Measurements from ENCODE around the gene DIPK1A. TPM values are rescaled to one million over a fixed set of nuclear protein-coding genes. Genes with fewer than 3 reads are reported as not detected.

Gene DIPK1A
- total RNA-seq, 1 experiment from 2014 or later: 10.5 TPM

GRCh38 chr1:92883297-92883696 lies 78.0 kb downstream of the DIPK1A start:
- no peaks in the 10 kb centered on the region for H3K36me3 ChIP-seq (ENCODE audit: low read depth)
- H2AFZ ChIP-seq: no peak overlapping the region
- DNase-seq: no peak
- H4K20me1 ChIP-seq (ENCODE audit: insufficient read depth): no peaks in the 10 kb centered on the region; the same call in 1 of the 2 replicates
- intact Hi-C loops (cut with micrococcal nuclease; ENCODE audit: unreplicated experiment): no loop called here
- no peaks in the 10 kb centered on the region for H3K79me2 ChIP-seq (ENCODE audit: low read depth)
- no TSS peak for BruUV-seq (replicated peaks)
- TF ChIP-seq EZH2 (IDR thresholded peaks at IDR 0.05; ENCODE audit: low read depth) (no peak), CTCF (conservative IDR thresholded peaks at IDR 0.05) (no peak)
- H3K4me3 ChIP-seq: no peak overlapping the region
- POLR2A ChIA-PET (ENCODE audit: unreplicated experiment): no interaction called here
- H3F3A ChIP-seq (ENCODE audit: insufficient read depth, low read depth): no peaks in the 10 kb centered on the region
- H3K27ac ChIP-seq: no peak overlapping the region
- H3K27me3 ChIP-seq (ENCODE audit: insufficient read depth, low read depth): no peaks in the 10 kb centered on the region
- CTCF ChIA-PET: no interaction called here
- no peak overlapping the region for H3K4me2 ChIP-seq
- no peaks in the 10 kb centered on the region for H3K9me2 ChIP-seq (ENCODE audit: insufficient read depth)
- 0 out of 2 replicates have a peak, but pooled peaks cover 2% of the 10 kb centered on the region for H3K9me3 ChIP-seq (ENCODE audit: insufficient read depth, low read depth)
- 0 out of 2 replicates have a peak, but pooled peaks cover 4% of the 10 kb centered on the region for H3K4me1 ChIP-seq (replicated peaks; ENCODE audit: insufficient read depth)

- 0 out of 2 replicates have a peak, but pooled peaks cover 4% of the 10 kb centered on the region for H3K4me1 ChIP-seq (replicated peaks; ENCODE audit: insufficient read depth)
- H3K9me3 ChIP-seq (ENCODE audit: insufficient read depth, low read depth): 0 out of 2 replicates have a peak, but pooled peaks cover 2% of the 10 kb centered on the region
- no peak overlapping the region for H3K27ac ChIP-seq
- no peak overlapping the region for H2AFZ ChIP-seq
- DNase-seq: no peak
- POLR2A ChIA-PET (ENCODE audit: unreplicated experiment): no interaction called here
- H3K9me2 ChIP-seq (ENCODE audit: insufficient read depth): no peaks in the 10 kb centered on the region
- H3K4me2 ChIP-seq: no peak overlapping the region
- H3K27me3 ChIP-seq (ENCODE audit: insufficient read depth, low read depth): no peaks in the 10 kb centered on the region
- intact Hi-C loops (cut with micrococcal nuclease; ENCODE audit: unreplicated experiment): no loop called here
- no peak overlapping the region for H3K4me3 ChIP-seq
- TF ChIP-seq CTCF (conservative IDR thresholded peaks at IDR 0.05) (no peak), EZH2 (IDR thresholded peaks at IDR 0.05; ENCODE audit: low read depth) (no peak)
- H3F3A ChIP-seq (ENCODE audit: insufficient read depth, low read depth): no peaks in the 10 kb centered on the region
- no peaks in the 10 kb centered on the region; the same call in 1 of the 2 replicates for H4K20me1 ChIP-seq (ENCODE audit: insufficient read depth)
- CTCF ChIA-PET: no interaction called here
- H3K79me2 ChIP-seq (ENCODE audit: low read depth): no peaks in the 10 kb centered on the region
- BruUV-seq (replicated peaks): no TSS peak
- H3K36me3 ChIP-seq (ENCODE audit: low read depth): no peaks in the 10 kb centered on the region
Measured at GRCh38 chr1:92882819-92883218, 78.4 kb downstream of the DIPK1A start.

- Histone ChIP-seq H3K27ac (no peak overlapping the region), H3K4me2 (no peak overlapping the region), H3K79me2 (ENCODE audit: low read depth) (no peaks in the 10 kb centered on the region), H4K20me1 (ENCODE audit: insufficient read depth) (no peaks in the 10 kb centered on the region; the same call in 1 of the 2 replicates), H3K4me3 (no peak overlapping the region), H3K27me3 (ENCODE audit: insufficient read depth, low read depth) (no peaks in the 10 kb centered on the region), H2AFZ (no peak overlapping the region), H3K36me3 (ENCODE audit: low read depth) (no peaks in the 10 kb centered on the region), H3F3A (ENCODE audit: insufficient read depth, low read depth) (no peaks in the 10 kb centered on the region), H3K9me2 (ENCODE audit: insufficient read depth) (no peaks in the 10 kb centered on the region), H3K4me1 (replicated peaks; ENCODE audit: insufficient read depth) (0 out of 2 replicates have a peak, but pooled peaks cover 4% of the 10 kb centered on the region), H3K9me3 (ENCODE audit: insufficient read depth, low read depth) (0 out of 2 replicates have a peak, but pooled peaks cover 2% of the 10 kb centered on the region)
- TF ChIP-seq EZH2 (IDR thresholded peaks at IDR 0.05; ENCODE audit: low read depth): no peak
- TF ChIP-seq CTCF (conservative IDR thresholded peaks at IDR 0.05): no peak
- intact Hi-C loops (cut with micrococcal nuclease; ENCODE audit: unreplicated experiment): no loop called here
- no TSS peak for BruUV-seq (replicated peaks)
- ChIA-PET POLR2A (ENCODE audit: unreplicated experiment) (no interaction called here), CTCF (no interaction called here)
- no peak for DNase-seq
Measured at GRCh38 chr1:92881391-92881790, 79.9 kb downstream of the DIPK1A start.

Measured in PC-9 (cell line).